ENCODE results near the gene ZNF740. TPM values are rescaled to one million over a fixed set of nuclear protein-coding genes. Genes with fewer than 3 reads are reported as not detected.

The ZNF740 gene
- total RNA-seq, 1 experiment from 2014 or later: 8.8 TPM

- no peak for DNase-seq (ENCODE audit: low spot score)
Measured at GRCh38 chr12:53214221-53214620, 33.7 kb downstream of the ZNF740 start.

- no peak for DNase-seq (ENCODE audit: low spot score)
Measured at GRCh38 chr12:53214687-53215455, 34.3 kb downstream of the ZNF740 start.

GRCh38 chr12:53215497-53215896 is 35.0 kb downstream of the ZNF740 start:
- DNase-seq (ENCODE audit: low spot score): no peak

- no peak for DNase-seq (ENCODE audit: low spot score)
Measured at GRCh38 chr12:53217051-53217930, 36.8 kb downstream of the ZNF740 start.

- no peak for DNase-seq (ENCODE audit: low spot score)
Measured at GRCh38 chr12:53217931-53218307, 37.4 kb downstream of the ZNF740 start.

- no peak for DNase-seq (ENCODE audit: low spot score)
Measured at GRCh38 chr12:53218551-53219291, 38.2 kb downstream of the ZNF740 start.

- DNase-seq (ENCODE audit: low spot score): no peak
Measured at GRCh38 chr12:53219292-53219955, 38.9 kb downstream of the ZNF740 start.

- DNase-seq (ENCODE audit: low spot score): peak; percentile 78
Measured at GRCh38 chr12:53219956-53220693, 39.6 kb downstream of the ZNF740 start.

- peak; percentile 97 for DNase-seq (ENCODE audit: low spot score)
Measured at GRCh38 chr12:53220694-53221202, 40.2 kb downstream of the ZNF740 start.

- peak; percentile 62 for DNase-seq (ENCODE audit: low spot score)
Measured at GRCh38 chr12:53221203-53222080, 40.9 kb downstream of the ZNF740 start.

GRCh38 chr12:53222170-53222721 is 41.7 kb downstream of the ZNF740 start:
- no peak for DNase-seq (ENCODE audit: low spot score)

GRCh38 chr12:53222806-53223261 is 42.3 kb downstream of the ZNF740 start:
- DNase-seq (ENCODE audit: low spot score): no peak

GRCh38 chr12:53223389-53224060 is 43.0 kb downstream of the ZNF740 start:
- DNase-seq (ENCODE audit: low spot score): no peak

GRCh38 chr12:53224061-53224896 is 43.8 kb downstream of the ZNF740 start:
- DNase-seq (ENCODE audit: low spot score): peak; percentile 76

- no peak for DNase-seq (ENCODE audit: low spot score)
Measured at GRCh38 chr12:53224897-53225634, 44.5 kb downstream of the ZNF740 start.

- DNase-seq (ENCODE audit: low spot score): no peak
Measured at GRCh38 chr12:53225635-53226424, 45.3 kb downstream of the ZNF740 start.

All from HT-29 (cell line).